Esophagus muscularis mucosa (tissue), 4 donors: ENCODE measurements around the gene IMPA2. TPM values are rescaled to one million over a fixed set of nuclear protein-coding genes. Genes with fewer than 3 reads are reported as not detected.

Source experiments
- DNase-seq: peaks from one replicate; pipeline ENCODE4 v3.0.0-alpha.2; 2017; ENCODE audit errors: extremely low spot score
- H3K27ac ChIP-seq, 4 donors: fragments of 200-600 bp; sonication (generic); replicated peaks in 1 of 4; 1 replicate in 3 of 4; 2 replicates in 1 of 4; pipeline ENCODE4 v1.5.1; 2016 to 2019; ENCODE audit warnings: mild to moderate bottlenecking in 1 of 4
- H3K27me3 ChIP-seq, 4 donors: fragments of 200-600 bp; sonication (generic); one replicate each; pipeline versions ENCODE4 v1.5.1 to v1.6.0; 2016 to 2019
- H3K36me3 ChIP-seq, 4 donors: fragments of 200-600 bp; sonication (generic); one replicate each; pipeline ENCODE4 v1.5.1; 2016 to 2019
- H3K4me1 ChIP-seq, 4 donors: fragments of 200-600 bp; sonication (generic); one replicate each; pipeline ENCODE4 v1.5.1; 2016 to 2019
- H3K4me3 ChIP-seq, 4 donors: fragments of 200-600 bp; sonication (generic); 1 replicate in 2 of 4; 2 replicates in 2 of 4; pipeline ENCODE4 v1.5.1; 2016 to 2019; ENCODE audit warnings: mild to moderate bottlenecking in 4 of 4, moderate library complexity in 1 of 4
- H3K9me3 ChIP-seq, 4 donors: fragments of 200-600 bp; sonication (generic); 1 replicate in 3 of 4; 2 replicates in 1 of 4; pipeline ENCODE4 v1.5.1; 2016 to 2019
- EP300 ChIP-seq: sonication (generic); formaldehyde crosslinking; IDR thresholded peaks from one replicate; pipeline ENCODE4 v1.6.1; 2017; ENCODE audit warnings: antibody characterized with exemption
- POLR2A ChIP-seq: fragments of 450-650 bp; IDR thresholded peaks from one replicate; pipeline ENCODE4 v1.6.1; 2017; ENCODE audit warnings: antibody characterized with exemption, moderate library complexity, mild to moderate bottlenecking, low read depth
- POLR2AphosphoS5 ChIP-seq, 2 donors: sonication (generic); formaldehyde crosslinking; IDR thresholded peaks; one replicate each; pipeline ENCODE4 v1.6.1; 2017; ENCODE audit warnings: antibody characterized with exemption in 2 of 2
- WGBS: methylation state at CpG from one replicate; pipeline ENCODE4 v1.1.5; 2018; 5-methylcytosine and 5-hydroxymethylcytosine counted together
- intact Hi-C: fragments of 100-400 bp; cut with DNase I; formaldehyde crosslinking; loops from one replicate; pipeline ENCODE4 v1.15.1; 2023
- total RNA-seq, 4 donors: library from RNA; depleted of rRNA; stranded (reverse); fragments of >200 nt; gene quantifications; one replicate each; pipeline versions ENCODE4 v1.1.0 to v1.2.1, GENCODE V29; 2016
- TF ChIP-seq, protein P1 (sequence below), 3 experiments: fragments of 200-600 bp in 2 of 3; fragments of 450-650 bp in 1 of 3; sonication (generic) in 2 of 3; IDR thresholded peaks; one replicate each; pipeline ENCODE4 v1.5.1; 2017 to 2019; ENCODE audit warnings: antibody characterized with exemption in 3 of 3, mild to moderate bottlenecking in 2 of 3, moderate library complexity in 1 of 3

Gene IMPA2
- total RNA-seq, 4 donors from 2014 or later: 90.1 to 317 (median 165) TPM

DNA sequence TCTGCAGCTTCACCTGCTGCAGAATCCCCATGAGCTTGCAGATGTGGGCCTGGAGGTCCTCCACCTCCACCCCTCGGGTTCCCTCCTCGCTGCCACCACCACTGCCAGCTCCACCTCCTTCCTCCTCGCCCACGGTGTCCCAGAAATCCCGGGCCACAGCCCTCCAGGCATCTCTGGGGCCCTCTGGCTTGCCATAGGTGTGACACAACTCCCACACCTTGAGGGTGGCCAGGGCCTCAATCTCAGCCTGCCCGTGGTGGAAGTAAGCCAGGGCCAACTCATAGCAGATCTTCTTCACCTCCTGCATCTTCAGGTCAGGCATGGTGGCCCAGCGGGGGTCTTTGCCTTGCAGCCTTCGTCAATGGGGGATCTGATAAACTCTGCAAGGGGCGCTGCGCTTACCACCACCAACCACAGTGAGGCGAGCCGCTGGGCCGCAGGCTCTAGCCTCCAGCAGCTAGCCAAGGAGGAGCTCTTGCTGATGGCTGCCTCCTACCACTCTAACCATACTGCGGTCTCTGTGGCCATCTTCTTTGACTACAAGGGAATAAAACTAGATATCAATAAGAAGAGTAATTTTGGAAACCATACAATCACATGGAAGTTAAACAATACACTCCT, 76.2 kb downstream of the IMPA2 start:
- Histone ChIP-seq H3K27me3 (no peaks in the 10 kb centered on the region), H3K4me1 (no peaks in the 10 kb centered on the region), H3K4me3 (no peak overlapping the region), H3K27ac (no peak overlapping the region), H3K36me3 (no peaks in the 10 kb centered on the region), H3K9me3 (no peaks in the 10 kb centered on the region)
- no peak for DNase-seq
- 80% methylated on average over 7 of the region's 14 CpGs for WGBS
- intact Hi-C loops: no loop called here
- TF ChIP-seq, protein P1, sequence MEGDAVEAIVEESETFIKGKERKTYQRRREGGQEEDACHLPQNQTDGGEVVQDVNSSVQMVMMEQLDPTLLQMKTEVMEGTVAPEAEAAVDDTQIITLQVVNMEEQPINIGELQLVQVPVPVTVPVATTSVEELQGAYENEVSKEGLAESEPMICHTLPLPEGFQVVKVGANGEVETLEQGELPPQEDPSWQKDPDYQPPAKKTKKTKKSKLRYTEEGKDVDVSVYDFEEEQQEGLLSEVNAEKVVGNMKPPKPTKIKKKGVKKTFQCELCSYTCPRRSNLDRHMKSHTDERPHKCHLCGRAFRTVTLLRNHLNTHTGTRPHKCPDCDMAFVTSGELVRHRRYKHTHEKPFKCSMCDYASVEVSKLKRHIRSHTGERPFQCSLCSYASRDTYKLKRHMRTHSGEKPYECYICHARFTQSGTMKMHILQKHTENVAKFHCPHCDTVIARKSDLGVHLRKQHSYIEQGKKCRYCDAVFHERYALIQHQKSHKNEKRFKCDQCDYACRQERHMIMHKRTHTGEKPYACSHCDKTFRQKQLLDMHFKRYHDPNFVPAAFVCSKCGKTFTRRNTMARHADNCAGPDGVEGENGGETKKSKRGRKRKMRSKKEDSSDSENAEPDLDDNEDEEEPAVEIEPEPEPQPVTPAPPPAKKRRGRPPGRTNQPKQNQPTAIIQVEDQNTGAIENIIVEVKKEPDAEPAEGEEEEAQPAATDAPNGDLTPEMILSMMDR (IDR thresholded peaks at IDR 0.05): no peak
- TF ChIP-seq POLR2AphosphoS5 (IDR thresholded peaks at IDR 0.05) (no peak), EP300 (no peak), POLR2A (no peak)

DNA sequence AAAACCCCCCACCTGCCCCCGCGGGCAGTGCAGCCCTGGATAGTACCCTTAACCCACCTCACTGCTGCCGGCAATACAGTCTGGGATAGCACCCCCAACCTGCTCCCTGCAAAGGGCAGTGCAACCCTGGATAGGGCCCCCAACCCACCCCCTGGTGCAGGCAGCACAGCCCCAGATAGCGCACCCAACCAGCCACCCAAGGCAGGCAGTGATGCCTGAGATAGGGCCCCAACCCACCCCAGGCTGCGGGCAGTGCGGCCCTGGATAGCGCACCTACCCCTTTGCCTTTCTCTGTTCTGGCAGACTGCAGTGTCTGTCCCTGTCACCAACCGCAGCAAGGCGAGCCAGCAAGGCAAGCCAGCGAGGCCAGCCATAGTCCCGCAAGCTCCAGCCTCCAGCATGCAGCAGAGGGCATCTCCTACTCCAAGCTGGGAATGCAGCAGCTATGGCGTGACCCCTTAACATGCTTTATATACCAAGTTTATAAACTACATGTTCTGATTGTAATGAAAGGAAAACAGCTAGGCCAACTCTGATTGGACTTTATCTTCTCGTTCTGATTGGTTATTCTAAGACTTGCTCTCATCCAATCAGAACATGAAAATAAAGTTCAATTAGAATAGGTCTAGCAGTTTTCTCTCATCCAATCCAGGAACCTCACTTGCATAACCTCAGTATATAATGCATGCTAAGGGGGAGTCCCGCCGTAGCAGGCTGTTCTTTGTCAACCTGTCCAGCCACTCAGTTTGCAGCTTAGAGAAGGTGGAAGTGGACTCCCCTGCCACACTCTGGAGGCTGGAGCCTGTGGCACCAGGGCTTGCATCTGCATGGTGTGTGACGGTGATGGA, 78.3 kb downstream of the IMPA2 start:
- Histone ChIP-seq H3K36me3 (no peaks in the 10 kb centered on the region), H3K4me3 (no peak overlapping the region), H3K27me3 (no peaks in the 10 kb centered on the region), H3K4me1 (no peaks in the 10 kb centered on the region), H3K27ac (no peak overlapping the region), H3K9me3 (no peaks in the 10 kb centered on the region)
- intact Hi-C loops: no loop called here
- TF ChIP-seq EP300: no peak
- TF ChIP-seq, protein P1 (IDR thresholded peaks at IDR 0.05): no peak
- no peak for TF ChIP-seq POLR2A
- no peak for TF ChIP-seq POLR2AphosphoS5 (IDR thresholded peaks at IDR 0.05)
- DNase-seq: no peak
- WGBS: 89% methylated on average over 12 of the region's 16 CpGs

DNA sequence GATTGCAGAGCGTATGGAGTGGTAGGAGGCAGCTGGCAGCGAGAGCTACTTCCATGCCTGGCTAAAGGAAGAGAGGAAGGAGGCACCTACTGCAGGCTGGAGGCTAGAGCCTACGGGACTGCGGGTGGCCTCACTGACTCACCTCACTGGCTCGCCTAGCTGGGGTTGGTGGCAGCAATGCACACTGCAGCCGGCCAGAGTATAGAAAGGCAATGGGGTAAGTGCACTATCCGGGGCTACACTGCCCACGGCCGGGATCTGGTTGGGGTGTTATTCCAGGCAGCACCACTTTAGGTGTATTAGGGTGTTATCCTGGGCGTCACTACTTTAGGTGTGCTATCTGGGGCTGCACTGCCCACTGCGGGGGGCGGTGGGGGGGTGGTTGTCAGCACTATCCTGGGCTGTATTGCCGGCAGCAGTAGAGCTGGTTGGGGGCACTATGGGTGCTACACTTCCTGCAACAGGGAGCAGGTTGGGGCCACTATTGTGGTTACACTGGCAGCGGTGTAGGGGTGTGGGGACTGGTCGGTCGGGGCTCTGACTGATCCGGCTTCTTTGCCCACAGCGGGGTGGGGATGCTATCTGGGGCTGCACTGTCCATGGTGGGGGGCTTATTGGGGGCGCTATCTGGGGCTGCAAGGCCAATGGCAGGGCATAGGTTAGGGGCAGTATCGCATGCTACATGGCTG, 79.0 kb downstream of the IMPA2 start:
- 95% methylated on average over 12 of the region's 20 CpGs for WGBS
- no peaks in the 10 kb centered on the region for H3K9me3 ChIP-seq

DNA sequence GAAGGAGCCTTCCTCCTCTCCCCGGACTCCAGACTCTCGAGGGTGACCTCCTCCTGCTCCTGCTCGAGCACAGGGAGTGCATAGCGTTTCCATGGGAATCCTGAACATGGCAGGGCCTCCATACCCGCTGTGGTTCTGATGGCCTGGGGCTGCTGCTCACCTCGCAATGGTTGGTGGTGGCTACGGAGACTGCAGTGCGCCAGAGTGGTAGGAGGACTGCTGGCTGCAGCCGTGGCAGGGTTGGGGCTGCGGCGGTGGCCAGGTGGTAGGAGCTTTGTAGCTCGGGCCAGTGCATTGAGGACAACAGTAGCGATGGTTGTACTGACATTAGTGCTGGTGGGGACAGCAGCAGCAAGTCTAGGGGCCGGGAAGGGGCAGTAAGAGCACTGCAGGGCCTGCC, 80.4 kb downstream of the IMPA2 start:
- DNase-seq: no peak
- TF ChIP-seq POLR2A (no peak), POLR2AphosphoS5 (IDR thresholded peaks at IDR 0.05) (no peak), EP300 (no peak)
- TF ChIP-seq, protein P1 (IDR thresholded peaks at IDR 0.05): no peak
- Histone ChIP-seq H3K27ac (no peak overlapping the region), H3K27me3 (no peaks in the 10 kb centered on the region), H3K9me3 (no peaks in the 10 kb centered on the region), H3K4me1 (no peaks in the 10 kb centered on the region), H3K36me3 (no peaks in the 10 kb centered on the region), H3K4me3 (no peak overlapping the region)
- intact Hi-C loops: no loop called here
- WGBS: 94% methylated on average over 14 of the region's 14 CpGs

More for the DNA sequence above, 79.0 kb downstream of the IMPA2 start:
- no peaks in the 10 kb centered on the region for H3K36me3 ChIP-seq
- no peak overlapping the region for H3K27ac ChIP-seq
- no peak overlapping the region for H3K4me3 ChIP-seq
- TF ChIP-seq, protein P1 (IDR thresholded peaks at IDR 0.05): no peak
- no peak for TF ChIP-seq POLR2AphosphoS5 (IDR thresholded peaks at IDR 0.05)
- TF ChIP-seq POLR2A: no peak
- no peak for TF ChIP-seq EP300
- DNase-seq: no peak
- no peaks in the 10 kb centered on the region for H3K4me1 ChIP-seq
- intact Hi-C loops: no loop called here
- no peaks in the 10 kb centered on the region for H3K27me3 ChIP-seq
